Kidney epithelial cell (primary cell): Measurements from ENCODE around the gene RAB2B. TPM values are rescaled to one million over a fixed set of nuclear protein-coding genes. Genes with fewer than 3 reads are reported as not detected.

Experiments
- DNase-seq: peaks from one replicate; pipeline ENCODE4 v3.0.0-alpha.2; 2010; ENCODE audit warnings: low read depth
- H3K27me3 ChIP-seq: 2 replicates; pipeline ENCODE4 v1.6.0; 2011; ENCODE audit warnings: low read length; ENCODE audit not compliant: control insufficient read depth, insufficient read depth
- H3K36me3 ChIP-seq: 2 replicates; pipeline ENCODE4 v1.5.1; 2011; ENCODE audit warnings: low read length; ENCODE audit not compliant: control insufficient read depth, insufficient read depth
- H3K4me3 ChIP-seq: 2 replicates; pipeline ENCODE4 v1.5.1; 2011; ENCODE audit warnings: low read depth, mild to moderate bottlenecking, control low read depth, low read length
- CTCF ChIP-seq: IDR thresholded peaks from 2 replicates; pipeline ENCODE4 v1.5.1; 2011; ENCODE audit warnings: mild to moderate bottlenecking, moderate library complexity, low read length, control low read depth, inconsistent platforms; ENCODE audit not compliant: insufficient read depth, poor library complexity, severe bottlenecking
- total RNA-seq: library from RNA; depleted of rRNA; stranded (reverse); fragments of >200 nt; gene quantifications from 2 replicates; pipeline ENCODE4 v1.2.3, GENCODE V29; 2015

RAB2B gene
- total RNA-seq, 1 donor from 2014 or later: 29.5 TPM

- TF ChIP-seq CTCF: no peak
- DNase-seq: no peak
- Histone ChIP-seq H3K27me3 (no peaks in the 10 kb centered on the region), H3K36me3 (no peaks in the 10 kb centered on the region), H3K4me3 (no peak overlapping the region)
These were observed 47.8 kb downstream of the RAB2B start for GRCh38 chr14:21428930-21429329.

GRCh38 chr14:21426692-21427091 lies 50.1 kb downstream of the RAB2B start:
- TF ChIP-seq CTCF: no peak
- H3K36me3 ChIP-seq: peaks cover 2% of the 10 kb centered on the region

GRCh38 chr14:21419528-21419927 lies 57.2 kb downstream of the RAB2B start:
- no peak for TF ChIP-seq CTCF
- Histone ChIP-seq H3K4me3 (no peak overlapping the region), H3K36me3 (peaks cover 2% of the 10 kb centered on the region), H3K27me3 (no peaks in the 10 kb centered on the region)
- no peak for DNase-seq

More at GRCh38 chr14:21426692-21427091, 50.1 kb downstream of the RAB2B start:
- Histone ChIP-seq H3K4me3 (no peak overlapping the region), H3K27me3 (no peaks in the 10 kb centered on the region)
- DNase-seq: no peak

GRCh38 chr14:21415329-21415728 lies 61.4 kb downstream of the RAB2B start:
- Histone ChIP-seq H3K4me3 (no peak overlapping the region), H3K36me3 (no peaks in the 10 kb centered on the region), H3K27me3 (no peaks in the 10 kb centered on the region)
- TF ChIP-seq CTCF: no peak
- no peak for DNase-seq

GRCh38 chr14:21414137-21414631 lies 62.6 kb downstream of the RAB2B start:
- no peak overlapping the region for H3K4me3 ChIP-seq
- H3K36me3 ChIP-seq: no peaks in the 10 kb centered on the region
- DNase-seq: no peak
- no peaks in the 10 kb centered on the region for H3K27me3 ChIP-seq
- no peak for TF ChIP-seq CTCF

Other genes starting within 250 kb of the RAB2B start
- gene HNRNPC, start 207.5 kb downstream of the RAB2B start, total RNA-seq: 723 and 773 TPM in 2 replicates
- not detected in 2 replicates for gene RPGRIP1, start 196.9 kb downstream of the RAB2B start, total RNA-seq
- gene SUPT16H, start 92.9 kb downstream of the RAB2B start, total RNA-seq: 74.8 and 77.8 TPM in 2 replicates
- gene CHD8, start 20.8 kb downstream of the RAB2B start, total RNA-seq: 60.6 and 88.7 TPM in 2 replicates
- 67.4 and 84.5 TPM in 2 replicates for gene TOX4, start 236 bp upstream of the RAB2B start, total RNA-seq
- gene METTL3, start 34.4 kb upstream of the RAB2B start, total RNA-seq: 37.7 and 40.4 TPM in 2 replicates
- gene SALL2, start 49.4 kb upstream of the RAB2B start, total RNA-seq: 14.2 and 17.1 TPM in 2 replicates
- gene OR10G3, start 103.1 kb upstream of the RAB2B start, total RNA-seq: not detected in 2 replicates
- not detected in 2 replicates for gene OR10G2, start 158.0 kb upstream of the RAB2B start, total RNA-seq
- gene OR4E2, start 176.9 kb upstream of the RAB2B start, total RNA-seq: not detected in 2 replicates
- gene OR4E1, start 196.9 kb upstream of the RAB2B start, total RNA-seq: not detected in 2 replicates